ENCODE data around the gene TFAP2A.

- TF ChIP-seq CTCF (IDR thresholded peaks at IDR 0.05) (no peak), POLR2A (IDR thresholded peaks at IDR 0.05) (no peak), EP300 (IDR thresholded peaks at IDR 0.05) (no peak)
These were observed 1.6 kb upstream of the TFAP2A start for GRCh38 chr6:10416516-10416862.

All from ovary (tissue), 3 donors.